Stomach (tissue), 9 donors: ENCODE results near the gene LIG3. TPM values are rescaled to one million over a fixed set of nuclear protein-coding genes. Genes with fewer than 3 reads are reported as not detected.
"Not testable (repeated sequence)": the region's sequence is repeated elsewhere in the genome, so short reads cannot be mapped to it uniquely, and the experiment has no call there.

Experiments
- DNase-seq, 2 donors: peaks; one replicate each; pipeline versions ENCODE4 v3.0.0 to v3.0.0-alpha.2; 2013 to 2019
- H3K27ac ChIP-seq, 5 donors: fragments of 200-600 bp in 4 of 5; sonication (generic) in 4 of 5; one replicate each; pipeline ENCODE4 v1.5.1; 2013 to 2019; ENCODE audit warnings: mild to moderate bottlenecking in 1 of 5, moderate library complexity in 1 of 5
- H3K27me3 ChIP-seq, 3 donors: fragments of 200-600 bp; sonication (generic); one replicate each; pipeline ENCODE4 v1.5.1; 2017 to 2019; ENCODE audit warnings: mixed run types in 1 of 3
- H3K36me3 ChIP-seq, 4 donors: fragments of 200-600 bp; sonication (generic); 1 replicate in 3 of 4; 2 replicates in 1 of 4; pipeline ENCODE4 v1.5.1; 2016 to 2019
- H3K4me1 ChIP-seq, 4 donors: fragments of 200-600 bp; sonication (generic); one replicate each; pipeline ENCODE4 v1.5.1; 2016 to 2019
- H3K4me3 ChIP-seq, 4 donors: fragments of 200-600 bp; sonication (generic) in 3 of 4; one replicate each; pipeline ENCODE4 v1.5.1; 2016 to 2019; ENCODE audit warnings: mild to moderate bottlenecking in 1 of 4
- H3K9me3 ChIP-seq, 4 donors: fragments of 200-600 bp; sonication (generic); one replicate each; pipeline ENCODE4 v1.5.1; 2016 to 2019
- EP300 ChIP-seq: sonication (generic); formaldehyde crosslinking; IDR thresholded peaks from one replicate; pipeline ENCODE4 v1.6.1; 2017; ENCODE audit warnings: antibody characterized with exemption
- POLR2A ChIP-seq, 4 donors: fragments of 450-650 bp; IDR thresholded peaks; one replicate each; pipeline ENCODE4 v1.6.1; 2016; ENCODE audit warnings: antibody characterized with exemption in 4 of 4, control low read depth in 2 of 4, mild to moderate bottlenecking in 1 of 4, moderate library complexity in 1 of 4
- POLR2AphosphoS5 ChIP-seq, 3 donors: sonication (generic); formaldehyde crosslinking; IDR thresholded peaks; one replicate each; pipeline ENCODE4 v1.6.1; 2016; ENCODE audit warnings: antibody characterized with exemption in 3 of 3
- WGBS, 5 donors: extraction: QIAGEN DNeasy Blood & Tissue Kit in 3 of 5; methylation state at CpG; one replicate each; pipeline versions ENCODE4 v1.1.5 to v1.1.7; 2013 to 2018; 5-methylcytosine and 5-hydroxymethylcytosine counted together
- intact Hi-C: fragments of 100-400 bp; cut with DNase I; formaldehyde crosslinking; loops from one replicate; pipeline ENCODE4 v1.15.1; 2023; ENCODE audit warnings: low total_unique reads
- polyA plus RNA-seq, 3 donors: library from polyadenylated mRNA; stranded (reverse); fragments of 200-250 nt; gene quantifications; one replicate each; pipeline ENCODE4 v1.2.3, GENCODE V29; 2013
- total RNA-seq, 5 donors: library from RNA; depleted of rRNA; stranded (reverse); fragments of >200 nt; gene quantifications; one replicate each; pipeline versions ENCODE4 v1.1.0 to v1.2.3, GENCODE V29; 2014 to 2016
- TF ChIP-seq, protein P1 (sequence below), 7 experiments: fragments of 450-650 bp in 4 of 7; fragments of 200-600 bp in 3 of 7; sonication (generic) in 3 of 7; IDR thresholded peaks; one replicate each; pipeline ENCODE4 v1.5.1; 2016 to 2019; ENCODE audit warnings: antibody characterized with exemption in 7 of 7, control low read depth in 2 of 7, mild to moderate bottlenecking in 1 of 7
- donor health status: healthy with polysubstance abuse.
- donor health status: Bipolar disorder and iron deficiency.
- donor health status: healthy.

The LIG3 gene
- total and polyA plus RNA-seq, 8 donors: 4.7 to 212 (median 26.9) TPM

DNA sequence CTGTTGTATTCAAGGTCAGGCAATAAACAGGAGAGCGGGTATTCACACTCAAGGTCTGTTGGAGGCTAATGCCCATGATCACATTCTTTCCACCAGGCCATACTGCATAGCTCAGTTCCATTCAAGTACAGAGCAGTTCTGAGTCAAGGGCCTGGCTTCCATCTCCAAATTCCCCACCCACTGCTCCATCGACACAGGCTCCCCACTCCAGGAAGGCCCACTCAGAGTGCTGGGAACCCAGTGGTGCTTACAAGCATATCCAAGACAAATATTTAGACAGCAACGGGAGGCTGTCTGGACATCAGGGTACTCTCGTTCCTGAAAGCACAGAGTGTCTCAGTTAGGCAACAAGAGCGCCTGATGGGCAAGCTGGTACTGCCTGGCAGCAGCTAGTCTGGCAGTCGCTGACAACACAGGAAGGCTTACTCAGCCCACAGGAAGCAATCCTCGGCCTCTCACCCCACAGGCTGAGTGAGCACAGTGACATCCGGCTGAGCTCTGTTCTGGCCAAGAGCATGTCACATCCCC is 42.3 kb downstream of the LIG3 start:
- no peak overlapping the region for H3K4me3 ChIP-seq
- 21 to 33% (median 30%) methylated on average over 7 to 8 of the region's 8 CpGs for WGBS, 5 donors

DNA sequence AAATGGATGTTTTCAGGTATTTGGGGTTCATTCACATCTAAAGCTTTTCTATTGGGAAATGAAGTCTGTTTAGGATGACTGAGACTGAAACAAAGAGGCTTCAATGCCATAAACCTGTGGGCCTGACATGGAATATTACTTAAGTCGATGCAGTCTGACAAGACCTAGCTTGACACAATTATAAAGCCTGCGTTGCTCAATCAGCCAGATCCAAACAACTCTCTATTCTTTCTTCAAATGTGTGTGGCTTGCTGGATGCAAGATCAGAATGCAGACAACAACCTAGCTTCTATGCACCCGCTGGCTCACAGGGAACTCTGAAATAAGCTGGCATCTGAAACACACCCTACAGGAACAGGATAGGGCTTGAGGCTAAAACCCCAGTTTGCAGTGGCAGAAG is 43.2 kb downstream of the LIG3 start:
- peaks cover 6 to 33% (median 20%) of the 10 kb centered on the region in 4 donors for H3K4me1 ChIP-seq
- no peaks in the 10 kb centered on the region for H3K9me3 ChIP-seq
- peak overlapping the region in 4 of 5 donors; percentile 57 to 82 (median 78) for H3K27ac ChIP-seq
- H3K4me3 ChIP-seq: no peak overlapping the region
- no peaks in the 10 kb centered on the region for H3K27me3 ChIP-seq
- peaks cover 5 to 56% (median 47%) of the 10 kb centered on the region in 4 donors for H3K36me3 ChIP-seq
- TF ChIP-seq POLR2A (IDR thresholded peaks at IDR 0.05): no peak
- TF ChIP-seq EP300: no peak
- TF ChIP-seq POLR2AphosphoS5 (IDR thresholded peaks at IDR 0.05): no peak
- TF ChIP-seq, protein P1, sequence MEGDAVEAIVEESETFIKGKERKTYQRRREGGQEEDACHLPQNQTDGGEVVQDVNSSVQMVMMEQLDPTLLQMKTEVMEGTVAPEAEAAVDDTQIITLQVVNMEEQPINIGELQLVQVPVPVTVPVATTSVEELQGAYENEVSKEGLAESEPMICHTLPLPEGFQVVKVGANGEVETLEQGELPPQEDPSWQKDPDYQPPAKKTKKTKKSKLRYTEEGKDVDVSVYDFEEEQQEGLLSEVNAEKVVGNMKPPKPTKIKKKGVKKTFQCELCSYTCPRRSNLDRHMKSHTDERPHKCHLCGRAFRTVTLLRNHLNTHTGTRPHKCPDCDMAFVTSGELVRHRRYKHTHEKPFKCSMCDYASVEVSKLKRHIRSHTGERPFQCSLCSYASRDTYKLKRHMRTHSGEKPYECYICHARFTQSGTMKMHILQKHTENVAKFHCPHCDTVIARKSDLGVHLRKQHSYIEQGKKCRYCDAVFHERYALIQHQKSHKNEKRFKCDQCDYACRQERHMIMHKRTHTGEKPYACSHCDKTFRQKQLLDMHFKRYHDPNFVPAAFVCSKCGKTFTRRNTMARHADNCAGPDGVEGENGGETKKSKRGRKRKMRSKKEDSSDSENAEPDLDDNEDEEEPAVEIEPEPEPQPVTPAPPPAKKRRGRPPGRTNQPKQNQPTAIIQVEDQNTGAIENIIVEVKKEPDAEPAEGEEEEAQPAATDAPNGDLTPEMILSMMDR (IDR thresholded peaks at IDR 0.05): no peak
- DNase-seq: no peak
- intact Hi-C loops: no loop called here
- WGBS, 5 donors: 78 to 92% (median 89%) methylated on average over 3 of the region's 3 CpGs

More for the DNA sequence above, 42.3 kb downstream of the LIG3 start:
- no peaks in the 10 kb centered on the region for H3K27me3 ChIP-seq
- peaks cover 6 to 29% (median 18%) of the 10 kb centered on the region in 4 donors for H3K4me1 ChIP-seq
- H3K27ac ChIP-seq: peak overlapping the region; percentile 36 to 82 (median 77)
- peaks cover 5 to 63% (median 52%) of the 10 kb centered on the region in 4 donors for H3K36me3 ChIP-seq
- peak; percentile 80 for TF ChIP-seq EP300
- TF ChIP-seq POLR2A (IDR thresholded peaks at IDR 0.05): no peak
- TF ChIP-seq POLR2AphosphoS5 (IDR thresholded peaks at IDR 0.05): peak; percentile 63 to 90 (median 84)
- no peaks in the 10 kb centered on the region for H3K9me3 ChIP-seq
- intact Hi-C loops: no loop called here
- DNase-seq: peak; percentile 60 to 80

DNA sequence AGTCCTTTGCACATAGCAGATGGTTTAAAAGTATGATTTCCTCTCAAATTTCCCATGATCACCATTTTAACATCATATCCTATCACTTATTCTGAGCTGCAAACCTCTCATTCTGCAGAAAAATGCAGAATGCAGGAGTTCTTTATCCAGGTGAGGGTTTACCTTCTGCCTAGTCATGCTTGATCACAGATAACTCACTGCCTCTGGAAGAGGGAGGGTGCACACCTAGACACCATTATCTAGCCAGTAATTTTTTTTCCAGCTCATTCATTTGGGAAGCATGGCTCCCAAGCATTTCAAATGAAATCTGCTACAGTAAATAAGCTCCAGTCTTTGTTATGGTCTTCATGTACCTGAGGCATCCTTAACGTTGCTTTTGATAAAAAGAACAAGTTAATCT is 45.2 kb downstream of the LIG3 start:
- H3K27me3 ChIP-seq: no peaks in the 10 kb centered on the region
- no peaks in the 10 kb centered on the region for H3K9me3 ChIP-seq
- H3K4me1 ChIP-seq: peaks cover 6 to 36% (median 20%) of the 10 kb centered on the region in 4 donors
- 34 to 72% (median 56%) methylated on average over 1 of the region's 1 CpG for WGBS, 5 donors
- TF ChIP-seq POLR2A (IDR thresholded peaks at IDR 0.05): no peak
- TF ChIP-seq, protein P1 (IDR thresholded peaks at IDR 0.05): no peak
- TF ChIP-seq EP300: no peak
- TF ChIP-seq POLR2AphosphoS5 (IDR thresholded peaks at IDR 0.05): no peak
- DNase-seq: no peak
- peaks cover 3 to 43% (median 36%) of the 10 kb centered on the region in 4 donors for H3K36me3 ChIP-seq
- H3K4me3 ChIP-seq: no peak overlapping the region
- H3K27ac ChIP-seq: no peak overlapping the region
- intact Hi-C loops: no loop called here

DNA sequence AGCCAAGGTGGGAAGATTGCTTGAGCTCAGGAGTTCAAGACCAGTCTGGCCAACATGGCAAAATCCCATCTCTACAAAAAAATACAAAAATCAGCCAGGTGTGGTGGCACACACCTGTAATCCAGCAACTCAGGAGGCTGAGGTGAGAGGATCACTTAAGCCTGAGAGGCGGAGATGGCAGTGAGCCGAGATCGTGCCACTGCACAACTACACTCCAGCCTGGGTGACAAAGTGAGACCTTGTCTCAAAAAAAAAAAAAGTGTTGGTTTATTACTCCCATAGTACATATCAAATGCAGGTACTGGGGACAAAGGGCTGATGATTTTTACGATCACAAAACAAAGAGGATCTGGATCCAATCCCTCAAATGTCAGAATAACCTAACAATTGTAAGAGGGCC is 47.8 kb downstream of the LIG3 start:
- Histone ChIP-seq H3K4me1 (peaks cover 0 to 16% (median 6%) of the 10 kb centered on the region in 4 donors), H3K36me3 (peaks cover 0 to 30% (median 26%) of the 10 kb centered on the region in 4 donors), H3K27ac (peak overlapping the region in 1 of 5 donors; percentile 48)
- intact Hi-C loops, H3K27me3 ChIP-seq, H3K9me3 ChIP-seq, DNase-seq, H3K4me3 ChIP-seq: not testable (repeated sequence)
- 88 to 95% (median 92%) methylated on average over 4 of the region's 4 CpGs for WGBS, 5 donors

DNA sequence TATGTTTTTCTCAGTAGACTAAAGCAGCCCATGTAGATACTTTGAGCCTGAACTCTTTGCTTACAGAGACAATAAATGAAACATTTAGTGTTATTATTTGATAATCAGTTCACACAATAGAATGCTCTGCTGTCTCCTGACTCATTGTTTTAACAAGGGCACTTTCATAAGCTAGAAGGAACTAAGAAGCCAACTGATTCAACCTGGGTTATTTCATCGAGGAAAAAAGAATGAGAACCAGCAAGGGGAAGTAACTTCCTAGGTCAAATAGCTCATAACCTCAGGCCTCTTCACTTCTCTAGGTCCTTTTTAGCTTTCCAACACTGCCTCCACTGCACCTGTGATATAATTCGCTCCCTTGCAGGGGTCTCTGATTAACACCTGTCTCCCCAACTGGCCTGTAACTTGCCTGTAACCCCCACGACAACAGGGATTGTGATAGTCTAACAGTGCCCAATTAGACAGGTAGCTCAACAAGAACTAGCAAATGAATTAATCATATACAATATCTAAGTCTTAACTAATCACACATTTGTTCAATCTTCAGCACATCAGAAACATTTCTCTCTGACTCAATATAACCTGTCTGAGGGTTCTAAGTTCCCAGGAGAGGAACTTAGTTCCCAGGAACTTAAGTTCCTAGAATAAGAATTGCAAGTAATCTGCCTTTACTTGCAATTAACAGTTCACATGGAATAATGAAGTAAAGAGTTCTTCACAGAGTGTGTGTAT is 48.4 kb downstream of the LIG3 start:
- 60 to 75% (median 69%) methylated on average over 3 of the region's 3 CpGs for WGBS, 5 donors
- H3K27me3 ChIP-seq: no peaks in the 10 kb centered on the region

More for the DNA sequence above, 48.4 kb downstream of the LIG3 start:
- no peak for DNase-seq
- Histone ChIP-seq H3K4me1 (peaks cover 0 to 10% (median under 1%) of the 10 kb centered on the region in 4 donors), H3K4me3 (no peak overlapping the region), H3K27ac (peak overlapping the region in 1 of 5 donors; percentile 48), H3K36me3 (peaks cover 0 to 28% (median 25%) of the 10 kb centered on the region in 4 donors), H3K9me3 (no peaks in the 10 kb centered on the region)
- TF ChIP-seq EP300: no peak
- TF ChIP-seq POLR2AphosphoS5 (IDR thresholded peaks at IDR 0.05): no peak
- no peak for TF ChIP-seq POLR2A (IDR thresholded peaks at IDR 0.05)
- TF ChIP-seq, protein P1 (IDR thresholded peaks at IDR 0.05): no peak
- intact Hi-C loops: no loop called here
